SU-DHL-6 (cell line): ENCODE results near the gene BAX.
"Not testable (repeated sequence)": the region's sequence is repeated elsewhere in the genome, so short reads cannot be mapped to it uniquely, and the experiment has no call there.

ENCODE experiments used
- H2AFZ ChIP-seq: fragments of 200-600 bp; sonication (generic); 2 replicates; pipeline ENCODE4 v1.6.1; 2014; ENCODE audit warnings: low read depth, mild to moderate bottlenecking, moderate library complexity, mixed read lengths, antibody characterized with exemption, low read length; ENCODE audit not compliant: severe bottlenecking
- H3F3A ChIP-seq: fragments of 200-600 bp; shearing (Covaris generic); 2 replicates; pipeline ENCODE4 v1.6.0; 2016; ENCODE audit warnings: antibody characterized with exemption, mild to moderate bottlenecking; ENCODE audit not compliant: insufficient read depth
- H3K27ac ChIP-seq: fragments of 200-600 bp; sonication (generic); 2 replicates; pipeline ENCODE4 v1.5.1; 2016; ENCODE audit warnings: low read depth, mild to moderate bottlenecking, low read length, moderate library complexity, mixed read lengths
- H3K27me3 ChIP-seq: fragments of 200-600 bp; sonication (generic), shearing (Covaris generic); 2 replicates; pipeline ENCODE4 v1.6.0; 2014; ENCODE audit warnings: mild to moderate bottlenecking, low read length
- H3K36me3 ChIP-seq: fragments of 200-600 bp; sonication (generic); 2 replicates; pipeline ENCODE4 v1.6.1; 2014; ENCODE audit warnings: mild to moderate bottlenecking, low read length, mixed read lengths
- H3K4me2 ChIP-seq: fragments of 300-600, 200-600 bp; shearing (Covaris generic), sonication (generic); 2 replicates; pipeline ENCODE4 v1.6.0; 2014; ENCODE audit warnings: low read length, low read depth, mild to moderate bottlenecking; ENCODE audit not compliant: poor library complexity, severe bottlenecking
- H3K4me3 ChIP-seq: fragments of 200-600 bp; sonication (generic); 2 replicates; pipeline ENCODE4 v1.5.1; 2014; ENCODE audit warnings: antibody characterized with exemption, low read length, mild to moderate bottlenecking, mixed read lengths; ENCODE audit not compliant: insufficient read depth, poor library complexity, severe bottlenecking
- H3K79me2 ChIP-seq: fragments of 200-600 bp; sonication (generic); 2 replicates; pipeline ENCODE4 v1.6.1; 2014; ENCODE audit warnings: mild to moderate bottlenecking, low read length, moderate library complexity; ENCODE audit not compliant: insufficient read depth
- H3K9ac ChIP-seq: fragments of 200-600 bp; sonication (generic); 2 replicates; pipeline ENCODE4 v1.7.0; 2014; ENCODE audit warnings: mild to moderate bottlenecking, low read length
- H3K9me2 ChIP-seq: fragments of 200-600 bp; sonication (generic); replicated peaks from 2 replicates; pipeline ENCODE4 v1.6.1; 2014; ENCODE audit warnings: low read length; ENCODE audit not compliant: insufficient read depth
- H3K9me3 ChIP-seq: fragments of 200-600 bp; sonication (generic); 2 replicates; pipeline ENCODE4 v1.6.1; 2014; ENCODE audit warnings: low read length, mixed read lengths; ENCODE audit not compliant: insufficient read depth
- H4K20me1 ChIP-seq: fragments of 200-600 bp; sonication (generic); 2 replicates; pipeline ENCODE4 v1.6.1; 2014; ENCODE audit warnings: low read depth, mild to moderate bottlenecking, antibody characterized with exemption, low read length, moderate library complexity, mixed read lengths
- EZH2phosphoT487 ChIP-seq: fragments of 200-600 bp; sonication (generic), shearing (Covaris generic); conservative IDR thresholded peaks from 2 replicates; pipeline ENCODE4 v1.6.1; 2018; ENCODE audit warnings: mild to moderate bottlenecking, antibody characterized with exemption, low read length, moderate library complexity, mixed read lengths
- TF ChIP-seq, protein P1 (sequence below): fragments of 200-600 bp; sonication (generic); IDR thresholded peaks from one replicate; pipeline ENCODE4 v1.5.1; 2017; ENCODE audit warnings: antibody characterized with exemption, mild to moderate bottlenecking, low read length, moderate library complexity; ENCODE audit not compliant: insufficient read depth, poor library complexity, severe bottlenecking

BAX gene

DNA sequence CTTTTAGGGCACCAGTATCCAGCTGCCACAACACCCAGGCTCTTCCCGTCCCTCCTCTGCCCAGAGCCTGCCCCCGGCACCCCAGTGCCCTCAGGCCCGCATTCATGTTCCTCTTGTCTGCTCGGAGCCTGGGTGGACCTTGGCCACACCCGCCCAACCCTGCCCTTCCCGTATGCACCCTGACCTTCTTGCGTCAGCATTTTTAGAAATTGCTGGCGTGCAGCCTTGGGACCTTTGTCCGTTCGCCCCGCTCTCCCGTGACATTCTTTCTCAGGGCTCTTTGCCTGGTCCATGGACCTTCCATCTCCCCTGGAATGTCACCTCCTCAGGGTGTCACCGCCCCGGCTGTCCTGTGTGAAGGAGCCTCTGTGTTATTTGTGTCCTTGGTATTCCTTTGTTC lies 47.0 kb upstream of the BAX start:
- H3K9ac ChIP-seq = no peak overlapping the region
- H3K27me3 ChIP-seq = no peaks in the 10 kb centered on the region
- no peaks in the 10 kb centered on the region for H4K20me1 ChIP-seq
- peaks cover 7% of the 10 kb centered on the region for H3F3A ChIP-seq
- H3K79me2 ChIP-seq = 0 out of 2 replicates have a peak, but pooled peaks cover under 1% of the 10 kb centered on the region
- H3K4me3 ChIP-seq = no peak overlapping the region
- no peaks in the 10 kb centered on the region for H3K9me3 ChIP-seq
- no peak overlapping the region for H3K27ac ChIP-seq
- no peaks in the 10 kb centered on the region for H3K9me2 ChIP-seq
- no peak overlapping the region for H3K4me2 ChIP-seq
- TF ChIP-seq, protein P1, sequence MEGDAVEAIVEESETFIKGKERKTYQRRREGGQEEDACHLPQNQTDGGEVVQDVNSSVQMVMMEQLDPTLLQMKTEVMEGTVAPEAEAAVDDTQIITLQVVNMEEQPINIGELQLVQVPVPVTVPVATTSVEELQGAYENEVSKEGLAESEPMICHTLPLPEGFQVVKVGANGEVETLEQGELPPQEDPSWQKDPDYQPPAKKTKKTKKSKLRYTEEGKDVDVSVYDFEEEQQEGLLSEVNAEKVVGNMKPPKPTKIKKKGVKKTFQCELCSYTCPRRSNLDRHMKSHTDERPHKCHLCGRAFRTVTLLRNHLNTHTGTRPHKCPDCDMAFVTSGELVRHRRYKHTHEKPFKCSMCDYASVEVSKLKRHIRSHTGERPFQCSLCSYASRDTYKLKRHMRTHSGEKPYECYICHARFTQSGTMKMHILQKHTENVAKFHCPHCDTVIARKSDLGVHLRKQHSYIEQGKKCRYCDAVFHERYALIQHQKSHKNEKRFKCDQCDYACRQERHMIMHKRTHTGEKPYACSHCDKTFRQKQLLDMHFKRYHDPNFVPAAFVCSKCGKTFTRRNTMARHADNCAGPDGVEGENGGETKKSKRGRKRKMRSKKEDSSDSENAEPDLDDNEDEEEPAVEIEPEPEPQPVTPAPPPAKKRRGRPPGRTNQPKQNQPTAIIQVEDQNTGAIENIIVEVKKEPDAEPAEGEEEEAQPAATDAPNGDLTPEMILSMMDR = no peak
- TF ChIP-seq EZH2phosphoT487 = no peak
- 0 out of 2 replicates have a peak, but pooled peaks cover 5% of the 10 kb centered on the region for H3K36me3 ChIP-seq
- H2AFZ ChIP-seq = no peak overlapping the region

DNA sequence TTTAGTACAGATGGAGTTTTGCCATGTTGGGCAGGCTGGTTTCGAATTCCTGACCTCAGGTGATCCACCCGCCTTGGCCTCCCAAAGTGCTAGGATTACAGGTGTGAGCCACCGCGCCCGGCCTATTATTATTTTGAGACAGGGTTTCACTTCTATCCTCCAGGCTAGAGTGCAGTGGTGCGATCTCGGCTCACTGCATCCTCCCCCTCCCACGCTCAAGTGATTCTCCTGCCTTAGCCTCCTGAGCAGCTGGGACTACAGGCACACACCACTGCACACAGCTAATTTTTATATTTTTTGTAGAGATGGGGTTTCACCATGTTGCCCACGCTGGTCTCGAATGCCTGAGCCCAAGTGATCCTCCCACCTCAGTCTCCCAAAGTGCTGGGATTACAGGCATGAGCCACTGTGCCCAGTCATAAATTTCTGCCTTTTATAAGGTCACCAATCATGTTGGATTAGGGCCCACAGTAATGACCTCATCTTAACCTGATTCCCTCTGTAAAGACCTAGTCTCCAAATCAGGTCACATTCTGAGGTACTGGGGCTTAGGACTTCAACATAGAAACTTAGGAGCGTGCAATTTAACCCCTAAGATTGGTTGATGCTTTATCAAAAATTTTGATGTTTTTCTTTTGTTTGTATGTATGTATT lies 45.1 kb upstream of the BAX start:
- H3K36me3 ChIP-seq = not testable (repeated sequence)

DNA sequence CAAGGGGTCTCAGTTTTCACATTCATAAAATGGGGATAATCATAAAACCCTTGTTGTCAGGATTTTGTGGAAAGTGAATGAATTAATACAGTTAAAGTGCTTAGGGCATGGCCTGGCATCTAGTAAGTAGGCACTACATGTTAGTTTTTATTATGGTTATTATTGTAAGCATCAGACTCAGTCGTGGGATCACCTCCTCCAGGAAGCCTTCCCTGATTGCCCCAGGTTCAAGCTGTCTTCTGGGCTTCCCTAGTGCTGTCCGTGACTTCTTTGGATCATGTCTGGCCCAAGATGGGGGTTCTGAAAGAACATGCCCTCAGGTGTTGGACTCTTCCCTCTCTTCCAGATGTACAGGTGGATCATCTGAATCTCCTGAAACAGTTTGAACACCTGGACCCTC lies 43.9 kb upstream of the BAX start:
- Histone ChIP-seq H3F3A (peaks cover 7% of the 10 kb centered on the region), H3K79me2 (no peaks in the 10 kb centered on the region), H3K9me2 (no peaks in the 10 kb centered on the region), H3K4me2 (no peak overlapping the region), H3K4me3 (no peak overlapping the region), H2AFZ (no peak overlapping the region), H3K9ac (no peak overlapping the region), H4K20me1 (no peaks in the 10 kb centered on the region), H3K27ac (no peak overlapping the region; the same call in 1 of the 2 replicates), H3K36me3 (0 out of 2 replicates have a peak, but pooled peaks cover 5% of the 10 kb centered on the region), H3K9me3 (no peaks in the 10 kb centered on the region), H3K27me3 (no peaks in the 10 kb centered on the region)
- TF ChIP-seq, protein P1 = no peak
- no peak for TF ChIP-seq EZH2phosphoT487

More for the DNA sequence above, 45.1 kb upstream of the BAX start:
- H3K4me2 ChIP-seq = peak overlapping the region; percentile 18
- H3K9me2 ChIP-seq, H3K9me3 ChIP-seq, H3K79me2 ChIP-seq, H3K9ac ChIP-seq, H2AFZ ChIP-seq, H4K20me1 ChIP-seq, H3K4me3 ChIP-seq, H3K27me3 ChIP-seq, H3F3A ChIP-seq: not testable (repeated sequence)
- peak overlapping the region; percentile 57 for H3K27ac ChIP-seq

DNA sequence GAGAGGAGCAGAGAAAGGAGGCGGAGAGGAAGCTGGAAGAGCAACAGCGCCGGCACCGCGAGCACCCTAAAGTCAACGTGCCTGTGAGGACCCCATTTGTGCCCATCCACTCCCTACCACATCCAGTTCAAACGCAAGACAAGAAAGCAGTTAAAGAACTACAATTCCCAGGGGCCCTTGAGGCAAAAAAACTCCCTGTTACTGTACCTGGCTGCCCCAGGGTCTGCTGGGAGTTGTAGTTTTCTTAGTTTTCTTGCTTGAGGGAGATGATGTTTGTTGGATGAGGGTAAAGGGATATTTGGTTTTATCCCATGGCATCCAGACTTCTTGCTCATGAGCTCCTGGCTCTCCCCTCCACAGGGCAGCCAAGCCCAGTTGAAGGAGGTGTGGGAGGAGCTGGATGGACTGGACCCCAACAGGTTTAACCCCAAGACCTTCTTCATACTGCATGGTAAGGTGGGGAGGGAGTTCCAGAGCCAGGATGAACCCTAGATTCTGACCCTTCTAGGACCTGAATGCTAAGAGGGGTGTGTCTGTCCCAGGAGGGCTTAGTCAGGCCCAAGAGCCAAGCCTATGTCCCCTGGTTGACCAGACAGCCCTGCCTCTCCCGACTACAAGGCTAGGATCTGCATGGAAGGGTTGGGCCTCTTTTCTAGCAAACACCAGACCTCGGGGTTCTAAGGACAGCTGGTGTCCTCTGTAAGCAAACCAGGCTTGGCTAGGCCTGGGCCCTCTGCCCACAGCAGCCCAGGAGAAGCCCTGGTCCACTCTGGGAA lies 41.4 kb upstream of the BAX start:
- TF ChIP-seq EZH2phosphoT487 = no peak
- TF ChIP-seq, protein P1 = no peak
- no peak overlapping the region for H3K9ac ChIP-seq
- H3K27me3 ChIP-seq = no peaks in the 10 kb centered on the region
- H4K20me1 ChIP-seq = no peaks in the 10 kb centered on the region
- no peaks in the 10 kb centered on the region for H3K9me2 ChIP-seq
- H2AFZ ChIP-seq = no peak overlapping the region
- H3F3A ChIP-seq = peaks cover 11% of the 10 kb centered on the region
- H3K27ac ChIP-seq = no peak overlapping the region
- no peaks in the 10 kb centered on the region for H3K79me2 ChIP-seq
- H3K9me3 ChIP-seq = no peaks in the 10 kb centered on the region
- H3K4me2 ChIP-seq = no peak overlapping the region
- 0 out of 2 replicates have a peak, but pooled peaks cover 5% of the 10 kb centered on the region for H3K36me3 ChIP-seq
- no peak overlapping the region for H3K4me3 ChIP-seq
